Choroid plexus epithelial cell (primary cell): ENCODE measurements around the gene ARMH3.

Source experiments
- DNase-seq: peaks from one replicate; pipeline ENCODE4 v3.0.0-alpha.2; 2010; ENCODE audit warnings: low read depth
- H3K4me3 ChIP-seq: 2 replicates; pipeline ENCODE4 v1.5.1; 2011; ENCODE audit warnings: low read depth, mild to moderate bottlenecking, control low read depth, low read length, moderate library complexity
- CTCF ChIP-seq: conservative IDR thresholded peaks from 2 replicates; pipeline ENCODE4 v1.5.1; 2011; ENCODE audit warnings: low read depth, mild to moderate bottlenecking, control low read depth, inconsistent platforms, low read length, moderate library complexity

Gene ARMH3

GRCh38 chr10:101839416-101840063 lies 216.4 kb downstream of the ARMH3 start:
- peak; percentile 36 for DNase-seq
- TF ChIP-seq CTCF, result no peak
- peak overlapping the region; percentile 46 for H3K4me3 ChIP-seq

GRCh38 chr10:101839002-101839401 lies 217.0 kb downstream of the ARMH3 start:
- DNase-seq, result no peak
- H3K4me3 ChIP-seq, result no peak overlapping the region
- TF ChIP-seq CTCF, result no peak

- no peak overlapping the region for H3K4me3 ChIP-seq
- TF ChIP-seq CTCF, result no peak
- no peak for DNase-seq
Measured at GRCh38 chr10:101838416-101838970, 217.5 kb downstream of the ARMH3 start.

- DNase-seq, result no peak
- no peak for TF ChIP-seq CTCF
- H3K4me3 ChIP-seq, result no peak overlapping the region
Measured at GRCh38 chr10:101837748-101838147, 218.2 kb downstream of the ARMH3 start.

GRCh38 chr10:101835362-101835761 lies 220.6 kb downstream of the ARMH3 start:
- no peak for DNase-seq
- TF ChIP-seq CTCF, result no peak
- H3K4me3 ChIP-seq, result no peak overlapping the region

GRCh38 chr10:101834341-101834740 lies 221.6 kb downstream of the ARMH3 start:
- TF ChIP-seq CTCF, result no peak
- no peak for DNase-seq

GRCh38 chr10:101833466-101833865 lies 222.5 kb downstream of the ARMH3 start:
- no peak for TF ChIP-seq CTCF
- no peak overlapping the region for H3K4me3 ChIP-seq
- no peak for DNase-seq

More at GRCh38 chr10:101834341-101834740, 221.6 kb downstream of the ARMH3 start:
- no peak overlapping the region for H3K4me3 ChIP-seq
